NCI-H187 (cell line): ENCODE results near the gene BICC1.

Experiments used
- DNase-seq, 2 experiments: peaks; one replicate each; lab custom pipeline; 2025; lab: John Stamatoyannopoulos, UW

BICC1 gene

GRCh38 chr10:58516119-58516518 lies 3.4 kb downstream of the BICC1 start:
- no peak for DNase-seq

GRCh38 chr10:58516671-58517070 lies 4.0 kb downstream of the BICC1 start:
- DNase-seq = no peak

GRCh38 chr10:58517081-58517480 lies 4.4 kb downstream of the BICC1 start:
- no peak for DNase-seq

DNA sequence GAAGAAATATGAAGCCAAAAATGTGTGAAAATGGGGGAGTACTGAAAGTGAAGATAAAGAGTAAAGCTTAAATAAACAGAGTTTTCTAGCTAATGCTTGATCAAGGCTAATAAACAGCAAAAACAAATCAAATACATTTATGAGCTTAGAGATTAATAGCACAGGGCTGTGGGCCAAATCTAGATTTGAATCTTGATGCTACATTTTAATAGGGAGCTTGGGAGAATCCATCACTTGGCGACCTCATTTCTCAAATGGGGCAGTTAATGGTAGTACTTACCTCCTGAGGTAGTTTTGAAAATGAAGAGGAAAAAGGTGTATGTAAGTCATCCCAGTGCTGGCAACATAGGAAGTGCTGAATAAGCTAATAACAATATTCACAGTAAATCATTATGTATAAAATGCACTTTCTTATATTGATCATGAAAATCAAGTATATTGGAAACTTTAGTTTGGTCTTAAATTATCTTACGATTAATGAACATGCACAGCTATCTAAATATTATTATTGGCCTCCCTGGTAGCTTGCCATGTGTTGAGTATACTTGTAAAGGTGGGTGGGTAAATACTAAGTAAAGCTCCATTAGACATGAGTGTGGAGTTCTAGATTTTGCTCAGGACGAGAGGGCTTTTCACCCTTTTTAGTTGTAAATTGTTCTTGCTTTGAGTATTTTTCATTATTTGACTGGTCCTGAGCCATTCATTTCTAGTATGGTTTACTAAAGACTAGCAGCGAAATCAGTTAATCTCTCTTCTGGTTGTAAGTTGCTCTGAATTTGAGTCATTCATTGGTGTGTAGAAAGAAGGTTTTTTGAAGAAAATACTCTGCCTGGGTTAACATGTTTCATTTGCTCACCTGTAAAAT lies 5.1 kb downstream of the BICC1 start:
- no peak for DNase-seq

DNA sequence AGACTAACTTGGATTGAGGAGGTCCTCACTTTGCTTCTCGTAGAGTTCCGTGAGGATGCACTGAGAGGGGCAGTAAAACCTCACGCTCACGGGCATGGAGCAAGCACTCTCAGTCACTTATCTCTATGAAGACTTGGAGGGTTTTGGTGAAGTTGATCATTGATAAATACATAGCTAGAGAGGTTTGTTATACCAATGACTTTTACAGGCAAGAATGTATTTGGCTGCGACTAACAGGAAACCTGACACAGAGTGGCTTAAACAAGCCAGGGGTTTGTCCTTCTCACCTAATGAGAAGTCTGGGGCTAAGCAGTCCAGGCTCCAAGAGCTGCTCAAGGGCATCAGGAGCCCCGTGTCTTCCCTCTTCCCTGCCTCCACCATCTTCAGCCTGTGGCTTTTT lies 6.1 kb downstream of the BICC1 start:
- no peak for DNase-seq

DNA sequence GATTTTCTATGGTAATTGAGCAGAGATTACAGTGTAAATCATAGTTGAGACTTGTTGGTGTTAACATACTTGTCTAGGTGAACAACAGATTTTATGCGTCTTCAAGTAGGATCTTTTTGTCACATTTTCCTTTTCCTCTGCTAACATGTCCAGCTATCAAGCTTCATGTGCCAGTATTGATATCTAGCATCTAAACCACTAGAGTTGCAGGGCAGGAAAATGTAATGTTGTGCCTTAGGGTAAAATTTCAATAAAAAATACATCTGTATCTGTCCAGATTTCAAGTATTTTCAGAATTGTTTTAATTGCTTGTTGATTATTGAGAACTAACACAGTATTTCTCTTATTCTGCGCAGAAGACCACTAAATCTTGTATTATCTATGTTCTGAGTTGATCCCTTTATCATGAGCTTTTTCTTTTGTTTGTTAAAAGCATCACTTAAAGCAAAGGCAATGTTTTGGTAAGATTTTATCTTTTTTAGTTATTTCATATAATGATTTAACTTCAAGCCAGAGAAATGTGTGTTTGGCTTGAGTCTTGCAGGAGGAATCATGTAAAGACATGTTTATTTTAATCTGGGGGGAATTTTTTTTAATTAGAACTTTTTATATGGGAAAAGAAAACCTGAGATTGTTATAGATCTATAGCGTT lies 16.5 kb downstream of the BICC1 start:
- DNase-seq = no peak

DNA sequence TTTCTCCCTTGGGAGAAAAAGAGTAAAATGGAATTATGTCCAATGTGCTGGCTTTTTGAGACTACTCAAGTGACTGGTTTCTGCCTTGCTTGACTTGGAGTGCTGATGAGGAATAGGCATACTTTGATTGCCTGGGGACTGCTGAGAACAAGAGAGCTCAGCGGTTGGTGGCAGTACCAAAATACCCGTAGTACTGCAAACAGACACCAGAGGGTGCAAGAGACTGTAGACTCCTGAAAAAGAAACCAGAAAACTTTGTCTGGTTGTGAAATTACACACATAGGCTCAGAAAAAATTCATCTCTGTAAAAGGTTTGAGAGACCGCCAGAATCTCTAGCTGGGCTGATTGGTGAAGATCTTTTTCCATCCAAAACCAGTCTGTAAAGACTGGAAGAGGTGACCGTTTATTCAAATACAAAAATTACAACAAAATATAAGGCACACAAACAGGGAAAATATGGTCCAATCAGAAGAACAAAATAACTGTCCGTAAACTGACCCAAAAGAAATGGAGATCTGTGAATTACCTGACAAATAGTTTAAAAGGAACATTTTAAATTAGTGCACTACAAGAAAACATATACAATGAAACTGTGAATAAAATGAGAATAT lies 18.5 kb downstream of the BICC1 start:
- DNase-seq = peak; percentile 3 to 20

DNA sequence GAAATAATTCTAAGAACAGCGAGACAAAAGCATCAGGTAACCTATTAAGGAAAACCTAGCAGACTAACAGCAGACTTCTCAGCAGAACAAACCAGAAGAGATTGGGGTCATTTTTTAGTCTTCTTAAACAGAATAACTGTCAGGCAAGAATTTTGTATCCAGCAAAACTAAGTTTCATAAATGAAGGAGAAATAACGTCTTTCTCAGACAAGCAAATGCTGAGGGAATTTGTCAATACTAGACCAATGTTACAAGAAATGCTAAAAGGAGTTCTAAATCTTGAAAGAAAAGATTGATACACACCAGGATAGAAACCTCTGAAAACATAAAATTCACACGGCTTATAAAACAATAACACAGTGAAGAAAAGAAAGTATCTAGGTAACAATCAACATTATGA lies 22.6 kb downstream of the BICC1 start:
- no peak for DNase-seq

DNA sequence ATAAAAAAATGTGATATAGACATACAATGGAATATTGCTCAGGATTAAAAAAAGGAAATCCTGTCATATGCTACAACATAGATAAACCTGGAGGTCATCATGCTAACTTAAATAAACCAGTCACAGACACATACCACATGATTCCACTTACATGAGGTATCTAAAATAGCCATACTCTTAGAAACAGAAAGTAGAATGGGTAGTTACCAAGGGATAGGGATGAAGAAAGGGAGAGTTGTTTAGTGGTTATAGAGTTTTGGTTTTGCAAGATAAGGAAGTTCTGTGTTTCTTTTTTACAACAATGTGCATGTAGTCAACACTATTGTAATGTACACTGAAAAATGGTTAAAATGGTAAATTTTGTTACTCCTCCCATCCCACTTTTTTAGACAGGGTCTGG lies 30.5 kb downstream of the BICC1 start:
- no peak for DNase-seq

DNA sequence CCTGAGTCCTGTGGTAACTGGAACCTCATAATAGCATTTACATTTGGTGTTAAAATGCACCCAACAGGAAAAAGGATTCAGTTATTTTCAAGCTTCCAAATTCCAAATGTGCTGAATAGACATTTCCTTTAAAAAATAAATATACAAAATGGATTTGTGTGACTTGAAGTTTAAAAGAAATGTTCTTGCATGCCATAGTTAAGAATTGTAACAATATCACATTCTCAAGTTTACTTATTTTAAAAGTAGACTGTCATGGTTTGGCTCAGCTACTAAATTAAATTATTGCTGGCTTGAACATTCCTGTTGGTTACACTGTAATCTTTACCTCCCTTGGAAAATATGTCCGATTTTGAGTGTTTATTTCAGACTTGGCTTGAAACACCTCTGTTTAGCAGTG lies 31.5 kb downstream of the BICC1 start:
- DNase-seq = no peak

DNA sequence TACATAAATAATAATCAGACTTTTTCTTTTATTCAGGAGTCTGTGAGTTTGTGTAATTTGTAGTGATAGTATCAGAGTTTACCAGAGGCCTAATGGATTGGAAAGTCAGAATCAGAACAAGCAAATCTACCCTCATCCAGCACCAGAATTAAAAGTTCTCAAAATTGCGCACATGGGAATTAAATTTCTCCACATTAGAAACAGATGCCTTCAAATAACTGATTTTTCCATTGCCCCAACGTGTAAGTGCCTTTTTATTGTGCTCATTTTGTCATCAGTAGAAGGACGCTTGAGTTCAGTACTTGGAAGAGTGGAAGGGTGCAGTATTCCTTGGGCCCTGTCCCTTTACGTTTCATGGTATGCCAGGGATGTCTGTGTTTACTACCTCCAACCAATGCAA lies 32.8 kb downstream of the BICC1 start:
- DNase-seq = no peak

DNA sequence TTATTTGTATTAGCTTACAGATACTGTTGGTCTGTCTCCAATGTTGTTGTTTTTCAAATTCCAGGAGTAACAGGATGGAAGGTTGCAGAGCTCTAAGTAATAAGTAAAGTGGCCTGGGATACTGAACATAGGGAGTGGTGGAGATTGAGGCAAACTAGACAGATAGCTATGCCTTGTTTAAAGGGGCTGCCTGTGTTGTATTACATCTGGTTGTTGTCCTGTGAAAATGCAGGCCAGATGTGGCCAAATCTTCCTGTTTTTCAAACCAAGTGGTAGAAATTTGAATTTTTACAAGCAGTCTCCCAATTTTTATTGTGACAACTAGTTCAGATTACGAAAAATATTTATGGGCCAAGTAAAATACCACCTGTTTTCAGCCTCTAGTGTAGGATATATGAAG lies 33.5 kb downstream of the BICC1 start:
- no peak for DNase-seq

DNA sequence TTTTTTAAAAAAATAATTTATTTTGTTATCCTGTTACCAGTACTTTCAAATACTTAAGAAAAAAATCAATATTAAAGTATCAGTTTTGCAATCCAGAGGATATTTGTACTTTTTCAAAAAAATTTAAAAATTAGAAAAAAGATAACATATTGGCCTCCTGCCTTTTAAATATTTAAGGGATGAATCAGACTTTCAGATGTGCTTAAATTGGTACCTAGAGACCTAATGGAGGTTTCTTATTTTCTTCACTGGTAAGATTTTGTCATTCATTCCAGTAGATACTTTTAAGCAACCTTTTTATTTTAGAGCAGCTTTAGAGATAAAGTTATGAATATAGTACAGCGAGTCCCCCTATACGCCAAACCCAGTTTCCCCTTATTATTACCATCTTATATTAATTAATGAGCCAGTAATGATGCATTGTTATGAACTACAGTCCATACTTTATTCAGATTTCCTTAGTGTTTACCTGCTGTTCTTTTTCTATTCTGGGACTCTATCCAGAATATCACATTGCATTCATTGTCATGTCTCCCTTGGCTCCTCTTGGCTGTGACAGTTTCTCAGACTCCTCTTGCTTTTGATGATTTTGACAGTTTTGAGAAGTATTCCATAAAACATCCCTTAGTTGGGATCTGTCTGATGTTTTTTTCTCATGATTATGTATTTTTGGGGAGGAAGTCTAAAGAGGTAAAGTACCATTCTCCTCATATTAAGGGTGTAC lies 34.2 kb downstream of the BICC1 start:
- no peak for DNase-seq

- DNase-seq = no peak
Observed at GRCh38 chr10:58547963-58548362, 35.3 kb downstream of the BICC1 start.

GRCh38 chr10:58554316-58554715 lies 41.6 kb downstream of the BICC1 start:
- no peak for DNase-seq

- no peak for DNase-seq
Observed at GRCh38 chr10:58555170-58555929, 42.7 kb downstream of the BICC1 start.

GRCh38 chr10:58555930-58556311 lies 43.2 kb downstream of the BICC1 start:
- no peak for DNase-seq

DNA sequence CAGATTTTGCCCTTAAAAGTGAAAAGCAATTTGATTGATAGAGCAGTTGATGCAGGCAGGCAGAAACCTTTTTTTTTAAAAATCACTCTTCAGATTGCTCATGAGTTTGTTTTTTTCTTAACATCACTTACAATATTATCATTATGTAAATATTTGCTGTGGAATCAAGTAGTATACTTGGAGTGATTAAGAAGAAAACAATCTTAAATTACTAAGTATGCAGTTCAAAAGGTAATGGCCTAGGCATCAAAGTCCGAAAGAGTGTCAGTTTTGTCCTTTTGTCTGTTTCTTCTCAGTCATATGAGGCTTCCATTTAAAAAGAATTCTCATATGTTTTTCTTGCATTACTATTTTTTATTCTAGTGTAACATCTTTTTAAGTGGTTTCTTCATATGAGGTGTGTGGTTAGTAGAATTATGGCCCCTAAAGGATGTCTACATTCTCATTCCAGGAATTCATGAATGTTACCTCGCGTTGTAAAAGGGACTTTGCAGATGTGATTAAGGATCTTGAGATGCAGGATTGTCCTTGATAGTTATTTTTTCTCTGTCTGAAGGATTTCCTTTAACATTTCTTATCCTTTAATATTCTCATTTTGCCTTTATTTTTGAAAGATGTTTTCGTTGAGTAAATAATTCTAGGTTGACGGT lies 44.0 kb downstream of the BICC1 start:
- no peak for DNase-seq

DNA sequence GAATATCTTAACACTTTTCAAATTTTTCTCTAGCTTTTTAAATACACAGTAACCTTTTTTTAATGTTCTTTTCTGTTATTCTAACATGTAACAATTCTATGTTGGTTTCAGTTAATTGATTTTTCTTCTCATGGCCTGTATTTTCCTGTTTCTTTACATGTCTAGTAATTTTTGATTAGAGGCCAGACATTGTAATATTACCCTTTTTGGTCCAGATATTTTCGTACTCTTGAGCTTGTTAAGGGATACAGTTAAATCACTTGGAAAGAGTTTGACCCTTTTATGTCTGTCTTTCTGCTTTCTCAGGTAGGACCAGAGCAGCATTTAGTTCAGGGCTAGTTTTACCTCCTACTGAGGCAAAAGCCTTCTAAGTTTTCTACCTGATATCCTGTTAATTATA lies 45.0 kb downstream of the BICC1 start:
- DNase-seq = no peak

DNA sequence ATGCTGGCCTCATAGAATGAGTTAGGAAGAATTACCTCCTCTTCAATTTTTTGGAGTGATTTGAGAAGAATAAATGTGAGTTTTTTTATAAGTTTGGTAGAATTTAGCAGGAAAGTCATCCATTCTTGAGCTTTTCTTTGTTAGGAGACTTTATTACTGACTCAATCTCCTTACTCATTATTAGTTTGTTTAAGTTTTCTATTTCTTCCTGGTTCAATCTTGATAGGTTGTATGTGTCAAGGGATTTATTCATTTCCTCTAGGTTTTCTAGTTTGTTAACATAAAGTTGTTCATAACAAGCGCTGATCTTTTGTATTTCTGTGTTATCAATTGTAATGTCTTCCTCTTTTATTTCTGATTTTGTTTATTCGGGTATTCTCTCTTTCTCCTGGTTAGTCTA lies 47.4 kb downstream of the BICC1 start:
- no peak for DNase-seq

DNA sequence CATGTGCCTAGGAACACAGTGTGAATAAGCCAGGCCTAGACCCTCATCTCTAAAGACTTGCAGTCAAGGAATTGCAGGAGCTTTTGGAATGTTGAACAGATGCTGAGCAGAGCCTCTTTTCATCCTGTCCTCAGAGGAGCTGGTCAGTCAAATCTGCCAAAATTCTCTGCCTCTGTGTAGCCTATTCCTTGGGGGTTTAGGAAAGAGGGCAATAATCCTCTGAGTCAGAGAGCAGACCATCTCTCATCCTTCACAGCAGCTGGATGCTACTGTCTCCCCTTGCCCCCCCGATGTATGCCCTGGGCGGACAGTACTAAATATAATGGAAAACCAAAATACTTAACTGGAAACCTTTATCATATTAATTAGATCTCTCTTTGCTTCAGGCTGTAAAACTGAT lies 52.6 kb downstream of the BICC1 start:
- DNase-seq = no peak
